ENCODE results near the gene BDH1. TPM values are rescaled to one million over a fixed set of nuclear protein-coding genes. Genes with fewer than 3 reads are reported as not detected.

Gene BDH1
- total RNA-seq, 1 donor from 2014 or later, result 32.2 TPM

DNA sequence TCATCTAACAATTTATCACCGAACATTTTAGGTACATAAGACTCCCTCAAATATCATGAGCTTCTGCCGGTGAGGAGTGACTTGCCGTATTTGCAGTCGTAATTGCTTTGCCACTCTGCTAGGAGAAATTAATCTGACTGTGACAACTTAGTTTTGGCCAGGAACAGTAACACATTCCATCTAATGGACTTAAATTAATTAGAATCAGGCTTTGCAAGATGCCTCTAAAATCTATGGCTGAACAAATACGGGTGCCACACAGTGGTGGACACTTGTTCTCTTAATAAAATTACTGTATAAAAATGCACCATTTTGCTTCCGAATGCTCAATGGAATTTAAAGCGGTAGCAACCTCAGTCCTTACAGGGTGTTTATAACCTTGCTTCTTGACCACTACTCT lies 27.6 kb upstream of the BDH1 start:
- no peak overlapping the region for H3K27ac Mint-ChIP-seq (ENCODE audit: unreplicated experiment)
- H3K27me3 Mint-ChIP-seq (ENCODE audit: low read depth), result no peaks in the 10 kb centered on the region
- H3K4me1 Mint-ChIP-seq, result no peaks in the 10 kb centered on the region
- no peak for DNase-seq (ENCODE audit: low read depth, low spot score)
- peaks cover 6% of the 10 kb centered on the region for H3K36me3 Mint-ChIP-seq (ENCODE audit: low read depth)
- H3K9me3 Mint-ChIP-seq, result peaks cover 12% of the 10 kb centered on the region
- TF ChIP-seq, protein P1, sequence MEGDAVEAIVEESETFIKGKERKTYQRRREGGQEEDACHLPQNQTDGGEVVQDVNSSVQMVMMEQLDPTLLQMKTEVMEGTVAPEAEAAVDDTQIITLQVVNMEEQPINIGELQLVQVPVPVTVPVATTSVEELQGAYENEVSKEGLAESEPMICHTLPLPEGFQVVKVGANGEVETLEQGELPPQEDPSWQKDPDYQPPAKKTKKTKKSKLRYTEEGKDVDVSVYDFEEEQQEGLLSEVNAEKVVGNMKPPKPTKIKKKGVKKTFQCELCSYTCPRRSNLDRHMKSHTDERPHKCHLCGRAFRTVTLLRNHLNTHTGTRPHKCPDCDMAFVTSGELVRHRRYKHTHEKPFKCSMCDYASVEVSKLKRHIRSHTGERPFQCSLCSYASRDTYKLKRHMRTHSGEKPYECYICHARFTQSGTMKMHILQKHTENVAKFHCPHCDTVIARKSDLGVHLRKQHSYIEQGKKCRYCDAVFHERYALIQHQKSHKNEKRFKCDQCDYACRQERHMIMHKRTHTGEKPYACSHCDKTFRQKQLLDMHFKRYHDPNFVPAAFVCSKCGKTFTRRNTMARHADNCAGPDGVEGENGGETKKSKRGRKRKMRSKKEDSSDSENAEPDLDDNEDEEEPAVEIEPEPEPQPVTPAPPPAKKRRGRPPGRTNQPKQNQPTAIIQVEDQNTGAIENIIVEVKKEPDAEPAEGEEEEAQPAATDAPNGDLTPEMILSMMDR (conservative IDR thresholded peaks at IDR 0.05), result no peak
- H3K4me3 Mint-ChIP-seq, result no peak overlapping the region

DNA sequence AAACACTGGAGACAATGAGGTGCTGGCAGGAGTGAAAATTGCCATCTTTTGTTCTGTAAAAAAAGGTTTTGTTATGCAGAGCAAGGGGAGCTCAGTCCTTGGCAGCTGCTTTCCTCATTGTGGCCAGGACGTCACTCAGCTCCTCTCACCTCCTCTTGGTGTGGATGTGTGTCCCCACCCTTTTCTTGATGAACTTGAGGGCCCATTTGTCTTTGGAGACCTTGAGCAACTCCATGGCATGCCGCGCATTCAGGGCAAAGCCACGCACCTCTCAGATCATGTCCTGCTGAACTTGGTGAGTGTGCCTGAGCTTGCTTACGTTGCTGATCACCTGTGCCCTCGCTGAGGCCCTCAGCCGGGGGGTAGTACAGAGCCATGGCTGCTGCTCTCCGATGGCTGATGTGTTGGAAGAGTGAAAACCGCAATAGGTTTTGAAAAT lies 24.5 kb upstream of the BDH1 start:
- TF ChIP-seq, protein P1 (conservative IDR thresholded peaks at IDR 0.05), result no peak
- H3K4me1 Mint-ChIP-seq, result no peaks in the 10 kb centered on the region
- H3K27me3 Mint-ChIP-seq (ENCODE audit: low read depth), result peaks cover 1% of the 10 kb centered on the region
- DNase-seq (ENCODE audit: low read depth, low spot score), result no peak
- no peak overlapping the region for H3K27ac Mint-ChIP-seq (ENCODE audit: unreplicated experiment)
- peaks cover 16% of the 10 kb centered on the region for H3K9me3 Mint-ChIP-seq
- H3K36me3 Mint-ChIP-seq (ENCODE audit: low read depth), result peaks cover 9% of the 10 kb centered on the region
- H3K4me3 Mint-ChIP-seq, result no peak overlapping the region

DNA sequence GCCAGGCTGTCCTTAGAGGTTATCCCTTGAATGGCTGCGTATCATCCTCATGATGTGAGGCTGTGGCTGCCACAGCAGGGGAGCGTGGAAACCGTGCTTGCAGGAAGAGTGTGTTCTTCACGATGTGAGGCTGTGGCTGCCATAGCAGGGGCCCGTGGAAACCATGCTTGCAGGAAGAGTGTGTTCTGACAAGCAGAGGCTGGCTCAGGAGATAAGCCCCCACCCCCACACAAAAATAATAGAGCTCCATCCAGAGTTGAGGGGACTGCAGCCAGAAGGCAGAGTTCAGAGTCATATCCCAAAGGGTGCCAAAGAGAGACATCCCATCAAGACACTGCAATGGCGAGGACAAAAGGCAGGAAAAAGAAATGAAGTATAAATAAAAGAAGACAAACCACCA lies 22.6 kb upstream of the BDH1 start:
- Mint-ChIP-seq H3K9me3 (peaks cover 16% of the 10 kb centered on the region), H3K27me3 (ENCODE audit: low read depth) (peaks cover 10% of the 10 kb centered on the region), H3K27ac (ENCODE audit: unreplicated experiment) (no peak overlapping the region), H3K36me3 (ENCODE audit: low read depth) (peaks cover 9% of the 10 kb centered on the region), H3K4me3 (no peak overlapping the region), H3K4me1 (no peaks in the 10 kb centered on the region)
- TF ChIP-seq, protein P1 (conservative IDR thresholded peaks at IDR 0.05), result no peak
- DNase-seq (ENCODE audit: low read depth, low spot score), result no peak

DNA sequence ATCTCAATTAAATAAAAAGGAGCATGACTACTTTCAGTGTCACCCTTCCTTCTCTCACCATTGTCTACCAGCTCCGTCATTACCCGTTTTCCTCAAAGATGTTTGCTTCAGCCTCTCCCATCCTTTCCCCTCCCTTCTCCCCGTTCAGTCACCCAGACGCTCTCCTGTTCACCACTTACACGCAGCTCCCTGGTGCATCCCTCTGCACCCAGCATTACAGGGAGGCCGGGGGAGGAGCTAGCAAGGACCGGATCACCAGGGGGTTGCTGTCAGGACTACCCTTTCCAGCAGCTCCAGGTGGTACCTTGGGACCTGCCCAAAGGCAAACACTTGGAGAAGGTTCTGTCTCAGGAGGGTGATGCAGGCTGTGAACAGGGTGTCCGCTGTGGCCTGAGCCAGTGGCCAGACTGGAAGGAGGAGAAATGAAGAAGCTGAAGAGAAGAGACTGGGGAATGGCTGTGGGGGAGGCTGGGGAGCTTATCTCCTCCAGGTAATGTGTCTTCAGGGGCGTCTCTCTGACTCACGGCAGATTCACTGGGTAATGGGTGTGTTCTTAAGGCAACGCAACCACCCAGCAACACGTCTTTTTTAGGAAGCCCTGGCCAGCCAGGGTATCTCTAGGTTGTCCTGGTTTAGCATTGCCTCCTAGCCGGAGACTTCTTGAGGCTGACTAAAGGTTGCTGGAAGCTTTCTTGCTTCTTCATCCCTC lies 21.8 kb upstream of the BDH1 start:
- H3K9me3 Mint-ChIP-seq, result peaks cover 16% of the 10 kb centered on the region
- peaks cover 9% of the 10 kb centered on the region for H3K36me3 Mint-ChIP-seq (ENCODE audit: low read depth)
- no peak overlapping the region for H3K4me3 Mint-ChIP-seq
- peaks cover 10% of the 10 kb centered on the region for H3K27me3 Mint-ChIP-seq (ENCODE audit: low read depth)
- H3K4me1 Mint-ChIP-seq, result no peaks in the 10 kb centered on the region
- H3K27ac Mint-ChIP-seq (ENCODE audit: unreplicated experiment), result no peak overlapping the region
- no peak for DNase-seq (ENCODE audit: low read depth, low spot score)
- TF ChIP-seq, protein P1 (conservative IDR thresholded peaks at IDR 0.05), result no peak

DNA sequence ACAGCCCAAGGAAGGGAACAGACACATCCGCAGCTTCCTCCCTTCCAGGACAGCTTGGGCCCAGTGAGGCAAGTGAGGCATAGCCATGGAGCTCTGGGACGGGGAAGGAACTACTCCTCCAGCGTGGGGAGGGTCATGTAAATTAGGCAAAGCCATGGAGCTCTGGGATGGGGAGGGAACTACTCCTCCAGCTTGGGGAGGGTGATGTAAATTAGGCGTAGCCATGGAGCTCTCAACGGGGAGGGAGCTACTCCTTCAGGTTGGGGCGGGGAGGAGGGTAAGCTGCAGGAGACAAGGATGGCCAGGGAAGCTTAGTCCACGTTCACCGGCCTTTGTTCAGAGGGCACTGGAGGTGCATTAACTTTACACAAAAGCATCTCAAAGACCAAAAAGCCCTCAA lies 21.1 kb upstream of the BDH1 start:
- no peak for DNase-seq (ENCODE audit: low read depth, low spot score)
- TF ChIP-seq, protein P1 (conservative IDR thresholded peaks at IDR 0.05), result no peak
- no peak overlapping the region for H3K4me3 Mint-ChIP-seq
- no peaks in the 10 kb centered on the region for H3K4me1 Mint-ChIP-seq
- H3K27me3 Mint-ChIP-seq (ENCODE audit: low read depth), result peaks cover 10% of the 10 kb centered on the region
- peak overlapping the region; percentile 50 for H3K27ac Mint-ChIP-seq (ENCODE audit: unreplicated experiment)
- peaks cover 9% of the 10 kb centered on the region for H3K36me3 Mint-ChIP-seq (ENCODE audit: low read depth)
- H3K9me3 Mint-ChIP-seq, result peaks cover 16% of the 10 kb centered on the region

Measured in neural crest cell (in vitro differentiated cells).